GM21390 (cell line): Measurements from ENCODE around the gene IQSEC1.

Experiments
- ATAC-seq: cut with Tn5 transposase; IDR thresholded peaks from one replicate; pipeline ENCODE4 v1.9.1; 2021; ENCODE audit not compliant: unreplicated experiment

IQSEC1 gene

GRCh38 chr3:12898965-12899755 is 174.1 kb downstream of the IQSEC1 start:
- no peak for ATAC-seq

- no peak for ATAC-seq
Observed at GRCh38 chr3:12898290-12898964, 174.8 kb downstream of the IQSEC1 start.

GRCh38 chr3:12897381-12898289 is 175.6 kb downstream of the IQSEC1 start:
- no peak for ATAC-seq

- no peak for ATAC-seq
Observed at GRCh38 chr3:12896063-12896985, 176.9 kb downstream of the IQSEC1 start.

GRCh38 chr3:12895391-12896062 is 177.7 kb downstream of the IQSEC1 start:
- ATAC-seq, result no peak

GRCh38 chr3:12894629-12895028 is 178.6 kb downstream of the IQSEC1 start:
- no peak for ATAC-seq

- no peak for ATAC-seq
Observed at GRCh38 chr3:12893852-12894251, 179.4 kb downstream of the IQSEC1 start.

GRCh38 chr3:12893247-12893646 is 180.0 kb downstream of the IQSEC1 start:
- no peak for ATAC-seq

- ATAC-seq, result no peak
Observed at GRCh38 chr3:12892840-12893189, 180.4 kb downstream of the IQSEC1 start.

- no peak for ATAC-seq
Observed at GRCh38 chr3:12891985-12892839, 181.0 kb downstream of the IQSEC1 start.

GRCh38 chr3:12891391-12891984 is 181.7 kb downstream of the IQSEC1 start:
- no peak for ATAC-seq

GRCh38 chr3:12890610-12891390 is 182.4 kb downstream of the IQSEC1 start:
- no peak for ATAC-seq

GRCh38 chr3:12886736-12887135 is 186.5 kb downstream of the IQSEC1 start:
- ATAC-seq, result no peak

GRCh38 chr3:12886106-12886679 is 187.0 kb downstream of the IQSEC1 start:
- peak; percentile 57 for ATAC-seq

GRCh38 chr3:12885583-12885930 is 187.7 kb downstream of the IQSEC1 start:
- ATAC-seq, result no peak

- ATAC-seq, result no peak
Observed at GRCh38 chr3:12884790-12885582, 188.2 kb downstream of the IQSEC1 start.

- no peak for ATAC-seq
Observed at GRCh38 chr3:12884186-12884680, 189.0 kb downstream of the IQSEC1 start.
